Measurements from ENCODE around the gene ALK.
A peak's percentile ranks its signal among the peaks of the same experiment; 100 is the strongest.

Gene ALK
- 0 reads per million in 3 experiments for total RNA-seq

- no peak for DNase-seq
Observed at GRCh38 chr2:29921560-29921915, at the start of gene ALK. ALK (minus strand) TSS chr2:29921586; CDS start chr2:29920659, 927 bp downstream.

GRCh38 chr2:29966266-29966665 is 44.9 kb upstream of the ALK start:
- DNase-seq = no peak

GRCh38 chr2:29963972-29964570 is 42.7 kb upstream of the ALK start:
- DNase-seq = no peak

- DNase-seq = no peak
Observed at GRCh38 chr2:29962922-29963321, 41.5 kb upstream of the ALK start.

- no peak for DNase-seq
Observed at GRCh38 chr2:29954316-29954715, 32.9 kb upstream of the ALK start.

GRCh38 chr2:29952973-29953372 is 31.6 kb upstream of the ALK start:
- DNase-seq = no peak

GRCh38 chr2:29951576-29951975 is 30.2 kb upstream of the ALK start:
- no peak for DNase-seq

- DNase-seq = no peak
Observed at GRCh38 chr2:29950481-29950880, 29.1 kb upstream of the ALK start.

GRCh38 chr2:29949042-29949441 is 27.7 kb upstream of the ALK start:
- DNase-seq = no peak

GRCh38 chr2:29946505-29946904 is 25.1 kb upstream of the ALK start:
- no peak for DNase-seq

- no peak for DNase-seq
Observed at GRCh38 chr2:29942711-29943110, 21.3 kb upstream of the ALK start.

GRCh38 chr2:29940706-29941105 is 19.3 kb upstream of the ALK start:
- DNase-seq = no peak

- DNase-seq = no peak
Observed at GRCh38 chr2:29936020-29936419, 14.6 kb upstream of the ALK start.

- DNase-seq = no peak
Observed at GRCh38 chr2:29931818-29932217, 10.4 kb upstream of the ALK start.

- DNase-seq = peak; percentile 9
Observed at GRCh38 chr2:29923110-29923721, 1.8 kb upstream of the ALK start.

GRCh38 chr2:29922605-29923004 is 1.2 kb upstream of the ALK start:
- DNase-seq = no peak

- DNase-seq = no peak
Observed at GRCh38 chr2:29920631-29921559, 491 bp downstream of the ALK start.

- peak; percentile 17 for DNase-seq
Observed at GRCh38 chr2:29920130-29920577, 1.2 kb downstream of the ALK start.

- DNase-seq = no peak
Observed at GRCh38 chr2:29918941-29919340, 2.4 kb downstream of the ALK start.

- DNase-seq = no peak
Observed at GRCh38 chr2:29917781-29918180, 3.6 kb downstream of the ALK start.

GRCh38 chr2:29916571-29916970 is 4.8 kb downstream of the ALK start:
- no peak for DNase-seq

- no peak for DNase-seq
Observed at GRCh38 chr2:29910960-29911359, 10.4 kb downstream of the ALK start.

- no peak for DNase-seq
Observed at GRCh38 chr2:29910465-29910864, 10.9 kb downstream of the ALK start.

- DNase-seq = no peak
Observed at GRCh38 chr2:29902356-29902755, 19.0 kb downstream of the ALK start.

Measured in central memory CD4-positive, alpha-beta T cell (primary cell).